Measurements from ENCODE around the gene CACNA2D4.

CACNA2D4 gene

DNA sequence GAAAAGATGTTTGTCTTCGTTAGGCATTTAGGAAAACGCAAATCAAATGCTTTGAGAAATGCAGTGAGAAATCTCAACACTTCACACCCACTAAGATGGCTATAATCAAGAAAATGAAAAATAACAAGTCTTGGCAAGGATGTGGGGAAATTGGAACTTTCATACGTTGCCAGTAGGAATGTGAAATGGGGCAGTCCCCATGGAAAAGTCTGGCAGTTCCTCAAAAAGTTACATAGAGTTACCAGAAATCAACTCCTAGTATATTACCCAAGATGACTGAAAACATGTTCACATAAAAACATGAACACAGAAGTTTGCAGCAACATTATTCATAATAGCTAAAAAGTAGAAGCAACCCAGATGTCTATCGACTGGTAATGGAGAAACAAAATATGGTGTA lies 139.5 kb downstream of the CACNA2D4 start:
- no peak for DNase-seq (ENCODE audit: low read depth in 2 of 2)

DNA sequence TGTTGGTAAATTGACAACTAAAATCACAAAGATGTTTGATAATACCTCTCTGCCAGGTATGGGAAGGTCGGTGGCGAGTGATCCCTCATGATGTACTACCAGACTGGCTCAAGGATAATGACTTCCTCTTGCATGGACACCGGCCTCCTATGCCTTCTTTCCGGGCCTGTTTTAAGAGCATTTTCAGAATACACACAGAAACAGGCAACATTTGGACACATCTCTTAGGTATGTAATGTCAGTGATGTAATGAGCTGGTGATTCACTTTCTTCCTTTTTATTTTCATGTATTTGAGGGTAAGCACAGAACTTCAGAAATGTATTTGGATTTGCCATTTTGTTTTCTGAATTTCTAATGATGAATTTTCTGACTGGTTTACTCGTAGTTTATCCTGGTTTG lies 140.7 kb downstream of the CACNA2D4 start:
- peak; percentile 25 to 40 for DNase-seq (ENCODE audit: low read depth in 2 of 2)

GRCh38 chr12:1776170-1776921 lies 142.1 kb downstream of the CACNA2D4 start:
- peak; percentile 49 to 53 for DNase-seq (ENCODE audit: low read depth in 2 of 2)

GRCh38 chr12:1773937-1774655 lies 144.4 kb downstream of the CACNA2D4 start:
- DNase-seq (ENCODE audit: low read depth in 2 of 2), result no peak

DNA sequence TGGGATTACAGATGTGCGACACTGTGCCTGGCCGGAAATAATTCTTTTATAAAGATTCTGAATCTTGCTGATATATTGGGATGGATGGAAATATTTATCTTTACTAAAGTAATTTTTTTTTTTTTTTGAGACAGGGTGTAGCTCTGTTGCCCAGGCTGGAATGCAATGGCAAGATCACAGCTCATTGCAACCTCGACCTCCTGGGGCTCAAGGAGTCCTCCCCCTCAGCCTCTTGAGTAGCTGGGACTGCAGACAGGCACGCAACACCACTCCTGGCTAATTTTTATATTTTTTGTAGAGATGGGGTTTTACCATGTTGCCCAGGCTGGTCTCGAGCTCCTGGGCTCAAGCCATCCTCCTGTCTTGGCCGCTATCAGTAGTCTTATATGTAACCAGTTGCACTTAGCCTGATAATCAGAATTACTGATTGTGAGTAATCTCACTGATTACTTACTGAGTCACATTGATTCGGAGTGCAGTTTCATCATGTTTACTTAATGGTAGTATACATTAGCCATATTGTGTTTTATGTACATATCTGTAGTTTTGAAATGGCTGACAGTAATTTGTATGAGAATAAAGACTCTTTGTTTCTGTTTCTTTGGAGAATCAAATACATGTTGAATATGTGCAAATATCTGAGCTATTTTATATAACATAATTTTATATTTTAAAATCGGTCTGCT lies 148.5 kb downstream of the CACNA2D4 start:
- DNase-seq (ENCODE audit: low read depth in 2 of 2), result no peak

GRCh38 chr12:1768615-1769014 lies 149.8 kb downstream of the CACNA2D4 start:
- DNase-seq (ENCODE audit: low read depth in 2 of 2), result no peak

- no peak for DNase-seq (ENCODE audit: low read depth in 2 of 2)
Observed at GRCh38 chr12:1767407-1768090, 150.9 kb downstream of the CACNA2D4 start.

DNA sequence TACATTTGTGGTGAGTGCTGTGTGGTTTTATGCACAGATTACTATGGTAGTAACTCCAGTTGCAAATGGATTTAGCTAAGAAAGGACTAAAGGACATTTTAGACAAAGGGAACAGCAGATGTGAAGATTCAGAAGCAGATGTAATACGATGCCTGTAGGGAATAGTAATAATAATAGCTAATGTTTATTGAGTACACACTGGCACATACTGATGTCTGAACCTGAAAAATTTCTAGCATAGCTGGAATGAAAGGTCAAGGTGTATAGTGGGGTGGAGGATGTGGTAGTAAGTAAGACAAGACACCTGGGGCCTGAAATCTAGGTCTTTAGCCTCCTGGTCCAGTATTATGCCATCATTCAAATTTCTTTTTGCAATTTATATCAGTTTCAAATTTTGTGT lies 152.3 kb downstream of the CACNA2D4 start:
- no peak for DNase-seq (ENCODE audit: low read depth in 2 of 2)

GRCh38 chr12:1763153-1763552 lies 155.3 kb downstream of the CACNA2D4 start:
- DNase-seq (ENCODE audit: low read depth in 2 of 2), result no peak

DNA sequence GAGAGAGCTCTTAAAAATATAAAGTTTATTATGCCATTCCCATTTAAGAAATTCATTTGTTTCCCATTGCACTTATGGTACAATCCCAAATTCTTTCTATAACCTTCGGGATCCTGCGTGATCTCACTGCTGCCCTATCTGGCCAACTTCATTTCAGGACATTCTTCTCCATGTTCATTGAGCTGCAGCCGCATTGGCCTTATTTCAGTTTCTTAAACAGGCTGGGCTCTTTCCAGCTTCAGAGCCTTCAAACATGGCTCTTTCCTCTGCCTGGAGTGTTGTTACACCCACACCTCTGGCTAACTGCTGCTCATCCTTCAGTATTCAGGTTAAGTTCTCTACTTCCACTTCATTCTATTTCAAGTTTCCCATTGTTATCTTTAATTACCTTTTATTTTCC lies 156.6 kb downstream of the CACNA2D4 start:
- DNase-seq (ENCODE audit: low read depth in 2 of 2), result no peak

- no peak for DNase-seq (ENCODE audit: low read depth in 2 of 2)
Observed at GRCh38 chr12:1760566-1761382, 157.7 kb downstream of the CACNA2D4 start.

GRCh38 chr12:1758887-1759286 lies 159.6 kb downstream of the CACNA2D4 start:
- no peak for DNase-seq (ENCODE audit: low read depth in 2 of 2)

- DNase-seq (ENCODE audit: low read depth in 2 of 2), result no peak
Observed at GRCh38 chr12:1758376-1758775, 160.1 kb downstream of the CACNA2D4 start.

DNA sequence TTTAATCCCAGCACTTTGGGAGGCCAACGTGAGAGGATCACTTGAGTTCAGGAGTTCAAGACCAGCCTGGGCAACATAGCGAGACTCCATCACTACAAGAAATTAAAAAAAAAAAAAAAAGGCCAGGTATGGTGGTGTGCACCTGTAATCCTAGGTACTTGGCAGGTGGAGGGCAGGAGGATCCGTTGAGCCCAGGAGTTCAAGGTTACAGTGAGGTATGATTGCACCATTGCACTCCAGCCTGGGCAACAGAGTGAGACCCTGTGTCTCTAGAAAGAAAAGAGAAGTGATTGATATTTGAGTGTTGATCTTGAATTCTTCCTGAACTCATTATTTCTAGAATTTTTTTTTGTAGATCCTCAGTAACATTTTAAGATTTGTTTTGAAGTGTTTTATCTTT lies 168.2 kb downstream of the CACNA2D4 start:
- DNase-seq (ENCODE audit: low read depth in 2 of 2), result no peak

DNA sequence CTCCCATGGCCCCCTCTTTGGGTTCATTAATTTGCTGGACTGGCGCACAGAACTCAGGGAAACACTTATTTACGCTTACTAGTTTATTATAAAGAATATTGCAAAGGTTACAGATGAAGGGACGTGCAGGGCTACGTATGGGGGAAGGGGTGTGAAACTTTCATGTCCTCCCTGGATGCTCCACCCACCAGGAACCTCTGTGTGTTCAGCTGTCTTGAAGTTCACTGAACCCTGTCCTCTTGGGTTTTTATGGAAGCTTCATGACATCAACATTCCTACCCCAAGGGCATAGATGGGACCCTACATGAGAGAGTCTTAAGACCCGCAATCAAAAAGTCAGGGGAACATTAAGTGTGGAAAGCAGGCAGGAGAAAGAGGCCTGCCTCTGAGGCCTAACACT lies 169.4 kb downstream of the CACNA2D4 start:
- DNase-seq (ENCODE audit: low read depth in 2 of 2), result no peak

- DNase-seq (ENCODE audit: low read depth in 2 of 2), result no peak
Observed at GRCh38 chr12:1747609-1748008, 170.8 kb downstream of the CACNA2D4 start.

DNA sequence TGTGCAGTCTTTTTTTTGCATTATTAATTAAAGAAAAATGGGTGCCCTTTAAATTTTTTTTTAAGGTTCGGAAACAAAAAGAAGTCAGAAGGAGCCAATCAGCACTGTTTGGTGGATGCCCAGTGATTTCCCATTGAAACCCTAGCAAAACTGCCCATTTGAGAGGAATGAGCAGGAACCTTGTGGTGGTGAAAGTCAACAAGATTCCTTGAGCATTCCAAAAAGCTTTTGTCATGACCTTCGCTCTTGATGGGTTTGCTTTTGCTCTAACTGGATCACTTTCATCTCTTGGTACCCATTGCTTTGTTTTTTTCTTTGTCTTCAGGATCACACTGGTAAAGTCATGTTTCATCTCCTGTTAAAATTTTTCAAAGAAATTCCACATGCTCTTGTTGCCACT lies 173.5 kb downstream of the CACNA2D4 start:
- DNase-seq (ENCODE audit: low read depth in 2 of 2), result no peak
